HepG2 (cell line): ENCODE results near the gene RPL23. TPM values are rescaled to one million over a fixed set of nuclear protein-coding genes. Genes with fewer than 3 reads are reported as not detected.

ENCODE experiments used
- ARNT ChIP-seq: fragments of 450-650 bp; IDR thresholded peaks from 2 replicates; pipeline ENCODE4 v1.6.1; 2017
- ASH2L ChIP-seq: fragments of 300-600, 200-600 bp; sonication (generic); IDR thresholded peaks from 2 replicates; pipeline ENCODE4 v1.7.0; 2017; ENCODE audit warnings: low read depth, mild to moderate bottlenecking, moderate library complexity, mixed read lengths, low read length; ENCODE audit not compliant: insufficient read length
- CHD4 ChIP-seq: fragments of 200-600 bp; sonication (generic); IDR thresholded peaks from 2 replicates; pipeline ENCODE4 v1.7.0; 2017; ENCODE audit warnings: mild to moderate bottlenecking, low read length, borderline replicate concordance
- EHMT2 ChIP-seq: fragments of 200-600 bp; sonication (generic); IDR thresholded peaks from 2 replicates; pipeline ENCODE4 v1.7.0; 2017; ENCODE audit warnings: antibody characterized with exemption, low read depth, low read length, borderline replicate concordance
- HDAC6 ChIP-seq: fragments of 200-600 bp; sonication (generic); IDR thresholded peaks from 2 replicates; pipeline ENCODE4 v1.7.0; 2017; ENCODE audit warnings: mild to moderate bottlenecking, antibody characterized with exemption, low read length, low read depth
- KLF12 ChIP-seq: sonication (generic); formaldehyde crosslinking; IDR thresholded peaks from 2 replicates; pipeline ENCODE4 v1.4.0; 2020; ENCODE audit warnings: missing genetic modification reagents, borderline replicate concordance
- KMT2A ChIP-seq: sonication (generic); formaldehyde crosslinking; IDR thresholded peaks from 2 replicates; pipeline ENCODE4 v1.4.0; 2020; ENCODE audit warnings: missing genetic modification reagents
- LCORL ChIP-seq, 2 experiments: fragments of 450-650 bp in 1 of 2; sonication (generic) in 1 of 2; formaldehyde crosslinking in 1 of 2; IDR thresholded peaks; 2 replicates each; pipeline versions ENCODE4 v1.5.0 to v1.6.1; 2017 to 2020; ENCODE audit warnings: antibody characterized with exemption in 1 of 2, missing genetic modification reagents in 1 of 2
- MIXL1 ChIP-seq: IDR thresholded peaks from 2 replicates; pipeline ENCODE4 v1.6.1; 2016
- MXD4 ChIP-seq: IDR thresholded peaks from 2 replicates; pipeline ENCODE4 v1.6.1; 2016; ENCODE audit warnings: mild to moderate bottlenecking, missing biosample characterization, missing genetic modification reagents
- SMYD3 ChIP-seq: sonication (generic); formaldehyde crosslinking; IDR thresholded peaks from 2 replicates; pipeline ENCODE4 v1.8.1; 2023; ENCODE audit warnings: mild to moderate bottlenecking, missing genetic modification reagents
- SRF ChIP-seq: IDR thresholded peaks from 2 replicates; pipeline ENCODE4 v1.6.1; 2011; ENCODE audit warnings: mild to moderate bottlenecking, low read depth, low read length, moderate library complexity
- TCF12 ChIP-seq, 2 experiments: fragments of 450-650 bp in 1 of 2; sonication (generic) in 1 of 2; formaldehyde crosslinking in 1 of 2; IDR thresholded peaks; 2 replicates each; pipeline versions ENCODE4 v1.6.1 to v1.8.0; 2017 to 2022; ENCODE audit warnings: antibody characterized with exemption in 1 of 2, mild to moderate bottlenecking in 1 of 2, missing genetic modification reagents in 1 of 2, moderate library complexity in 1 of 2
- TEAD2 ChIP-seq: sonication (generic); formaldehyde crosslinking; IDR thresholded peaks from 2 replicates; pipeline ENCODE4 v1.9.0; 2021; ENCODE audit warnings: missing genetic modification reagents
- ZKSCAN1 ChIP-seq: fragments of 150-350 bp; IDR thresholded peaks from 2 replicates; pipeline ENCODE4 v1.6.1; 2014; ENCODE audit warnings: low read length
- ZKSCAN8 ChIP-seq: IDR thresholded peaks from 2 replicates; pipeline ENCODE4 v1.6.1; 2016; ENCODE audit warnings: borderline replicate concordance, missing genetic modification reagents, missing compliant biosample characterization
- ZNF672 ChIP-seq: sonication (generic); formaldehyde crosslinking; IDR thresholded peaks from 2 replicates; pipeline ENCODE4 v1.8.1; 2022; ENCODE audit warnings: missing genetic modification reagents
- ZNF746 ChIP-seq: sonication (generic); formaldehyde crosslinking; IDR thresholded peaks from 2 replicates; pipeline ENCODE4 v1.8.0; 2022; ENCODE audit warnings: mild to moderate bottlenecking, missing genetic modification reagents
- ZNF768 ChIP-seq: sonication (generic); formaldehyde crosslinking; IDR thresholded peaks from 2 replicates; pipeline ENCODE4 v1.4.0; 2020; ENCODE audit warnings: missing genetic modification reagents
- polyA plus RNA-seq, 8 experiments: library from polyadenylated mRNA; depleted of rRNA in 3 of 8; stranded (reverse) in 7 of 8; unstranded in 1 of 8; fragments of >200 nt; fragmentation: Illumina TruSeq in 4 of 8; extraction: Trizol in 4 of 8; gene quantifications; 2 replicates each; pipeline versions ENCODE4 v1.2.1 to v1.2.3, GENCODE V29; 2011 to 2016; ENCODE audit warnings: low read depth in 4 of 8, missing spikeins in 1 of 8, mixed read lengths in 1 of 8; ENCODE audit not compliant: insufficient read depth in 1 of 8
- total RNA-seq, 5 experiments: library from RNA; depleted of rRNA; stranded (reverse); fragments of >200 nt; fragmentation: Illumina TruSeq; extraction: Trizol; gene quantifications; 2 replicates each; pipeline ENCODE4 v1.2.3, GENCODE V29; 2016; ENCODE audit warnings: low read depth in 1 of 5
- TF ChIP-seq, protein P1 (sequence below): sonication (generic); formaldehyde crosslinking; IDR thresholded peaks from 2 replicates; pipeline ENCODE4 v1.8.0; 2022; ENCODE audit warnings: missing genetic modification reagents, mild to moderate bottlenecking, moderate library complexity, borderline replicate concordance
- TF ChIP-seq, protein P2 (sequence below): sonication (generic); formaldehyde crosslinking; IDR thresholded peaks from 2 replicates; pipeline ENCODE4 v1.4.0; 2020; ENCODE audit warnings: missing genetic modification reagents
- TF ChIP-seq, protein P3 (sequence below): sonication (generic); IDR thresholded peaks from 2 replicates; pipeline ENCODE4 v1.6.1; 2016; ENCODE audit warnings: low read depth, borderline replicate concordance
- TF ChIP-seq, protein P4 (sequence below): sonication (generic); formaldehyde crosslinking; IDR thresholded peaks from 2 replicates; pipeline ENCODE4 v1.4.0; 2020; ENCODE audit warnings: missing genetic modification reagents

Gene RPL23
- total and polyA plus RNA-seq, 2 of the 13 experiments (the other 11 are each of a cell fraction or from before 2014, with no cell fraction given), result 2,790 to 4,860 TPM

DNA sequence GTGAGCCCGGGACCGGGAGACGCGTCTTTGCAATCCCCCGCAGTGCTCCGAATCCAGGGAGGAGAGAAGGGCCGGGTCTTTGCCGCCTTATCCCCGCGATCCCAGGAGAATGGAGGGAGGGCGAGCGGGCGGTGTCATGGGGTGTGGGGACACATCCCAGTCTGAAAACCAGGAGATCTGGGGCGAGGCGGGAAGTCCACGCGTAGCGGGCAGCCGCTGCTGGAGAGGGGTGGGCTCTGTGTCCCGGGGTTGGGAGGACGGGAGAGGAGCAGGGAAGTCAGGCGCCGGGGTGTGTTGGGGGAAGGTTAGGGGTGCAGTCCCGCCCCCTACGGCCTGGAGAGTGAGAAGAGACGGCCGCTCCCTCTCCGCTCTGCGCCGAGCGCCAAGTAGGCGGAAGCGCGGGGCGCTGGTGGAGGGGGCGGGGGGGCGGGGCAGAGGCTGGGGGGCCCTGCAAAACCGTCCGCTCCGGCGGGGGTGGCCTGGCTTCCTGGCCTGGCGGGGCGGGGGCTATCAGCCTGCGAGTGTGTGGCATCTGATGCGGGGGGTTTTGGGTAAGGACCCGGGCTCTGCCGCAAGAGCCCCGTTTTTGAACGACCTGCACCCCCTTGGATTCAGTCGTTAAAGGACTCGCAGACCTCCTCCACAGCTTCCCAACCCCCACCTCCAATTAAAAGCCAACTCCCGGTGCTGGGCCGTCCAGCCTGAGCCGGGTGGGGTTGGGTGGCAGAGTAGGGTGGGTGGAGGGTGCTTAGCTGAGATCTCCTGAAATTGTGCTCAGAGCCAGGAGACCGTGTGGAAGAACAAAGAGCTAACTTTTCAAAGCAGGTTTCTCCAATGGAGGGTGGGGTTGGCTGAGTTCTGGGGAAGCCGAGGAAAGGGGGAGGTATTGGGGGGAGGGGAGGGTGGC lies 17.0 kb upstream of the RPL23 start (continued):
- TF ChIP-seq ZNF746 (CRISPR knock-in tag), result no peak
- TF ChIP-seq ASH2L, result no peak
- no peak for TF ChIP-seq KMT2A (CRISPR knock-in tag)
- TF ChIP-seq, protein P1, sequence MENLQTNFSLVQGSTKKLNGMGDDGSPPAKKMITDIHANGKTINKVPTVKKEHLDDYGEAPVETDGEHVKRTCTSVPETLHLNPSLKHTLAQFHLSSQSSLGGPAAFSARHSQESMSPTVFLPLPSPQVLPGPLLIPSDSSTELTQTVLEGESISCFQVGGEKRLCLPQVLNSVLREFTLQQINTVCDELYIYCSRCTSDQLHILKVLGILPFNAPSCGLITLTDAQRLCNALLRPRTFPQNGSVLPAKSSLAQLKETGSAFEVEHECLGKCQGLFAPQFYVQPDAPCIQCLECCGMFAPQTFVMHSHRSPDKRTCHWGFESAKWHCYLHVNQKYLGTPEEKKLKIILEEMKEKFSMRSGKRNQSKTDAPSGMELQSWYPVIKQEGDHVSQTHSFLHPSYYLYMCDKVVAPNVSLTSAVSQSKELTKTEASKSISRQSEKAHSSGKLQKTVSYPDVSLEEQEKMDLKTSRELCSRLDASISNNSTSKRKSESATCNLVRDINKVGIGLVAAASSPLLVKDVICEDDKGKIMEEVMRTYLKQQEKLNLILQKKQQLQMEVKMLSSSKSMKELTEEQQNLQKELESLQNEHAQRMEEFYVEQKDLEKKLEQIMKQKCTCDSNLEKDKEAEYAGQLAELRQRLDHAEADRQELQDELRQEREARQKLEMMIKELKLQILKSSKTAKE (CRISPR knock-in tag), result no peak
- no peak for TF ChIP-seq EHMT2
- TF ChIP-seq LCORL (IDR thresholded peaks at IDR 0.05), result no peak
- TF ChIP-seq LCORL (CRISPR knock-in tag; IDR thresholded peaks at IDR 0.05), result 0 out of 2 replicates have a peak, but pooled peaks have one; percentile 44
- no peak; the same call in 1 of the 2 replicates for TF ChIP-seq SMYD3
- TF ChIP-seq ZKSCAN8 (CRISPR knock-in tag), result no peak
- TF ChIP-seq CHD4, result no peak
- no peak for TF ChIP-seq TEAD2 (CRISPR knock-in tag)
- TF ChIP-seq TCF12 (IDR thresholded peaks at IDR 0.05), result no peak
- peak; percentile 79; the same call in 1 of the 2 replicates for TF ChIP-seq TCF12 (CRISPR knock-in tag; IDR thresholded peaks at IDR 0.05)
- no peak for TF ChIP-seq SRF
- TF ChIP-seq, protein P2, sequence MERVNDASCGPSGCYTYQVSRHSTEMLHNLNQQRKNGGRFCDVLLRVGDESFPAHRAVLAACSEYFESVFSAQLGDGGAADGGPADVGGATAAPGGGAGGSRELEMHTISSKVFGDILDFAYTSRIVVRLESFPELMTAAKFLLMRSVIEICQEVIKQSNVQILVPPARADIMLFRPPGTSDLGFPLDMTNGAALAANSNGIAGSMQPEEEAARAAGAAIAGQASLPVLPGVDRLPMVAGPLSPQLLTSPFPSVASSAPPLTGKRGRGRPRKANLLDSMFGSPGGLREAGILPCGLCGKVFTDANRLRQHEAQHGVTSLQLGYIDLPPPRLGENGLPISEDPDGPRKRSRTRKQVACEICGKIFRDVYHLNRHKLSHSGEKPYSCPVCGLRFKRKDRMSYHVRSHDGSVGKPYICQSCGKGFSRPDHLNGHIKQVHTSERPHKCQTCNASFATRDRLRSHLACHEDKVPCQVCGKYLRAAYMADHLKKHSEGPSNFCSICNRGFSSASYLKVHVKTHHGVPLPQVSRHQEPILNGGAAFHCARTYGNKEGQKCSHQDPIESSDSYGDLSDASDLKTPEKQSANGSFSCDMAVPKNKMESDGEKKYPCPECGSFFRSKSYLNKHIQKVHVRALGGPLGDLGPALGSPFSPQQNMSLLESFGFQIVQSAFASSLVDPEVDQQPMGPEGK (CRISPR knock-in tag), result peak; percentile 80; the same call in 1 of the 2 replicates
- TF ChIP-seq ZKSCAN1, result no peak
- TF ChIP-seq ARNT, result no peak
- TF ChIP-seq, protein P3, sequence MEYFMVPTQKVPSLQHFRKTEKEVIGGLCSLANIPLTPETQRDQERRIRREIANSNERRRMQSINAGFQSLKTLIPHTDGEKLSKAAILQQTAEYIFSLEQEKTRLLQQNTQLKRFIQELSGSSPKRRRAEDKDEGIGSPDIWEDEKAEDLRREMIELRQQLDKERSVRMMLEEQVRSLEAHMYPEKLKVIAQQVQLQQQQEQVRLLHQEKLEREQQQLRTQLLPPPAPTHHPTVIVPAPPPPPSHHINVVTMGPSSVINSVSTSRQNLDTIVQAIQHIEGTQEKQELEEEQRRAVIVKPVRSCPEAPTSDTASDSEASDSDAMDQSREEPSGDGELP, result no peak
- no peak for TF ChIP-seq HDAC6
- no peak for TF ChIP-seq KLF12 (CRISPR knock-in tag)
- TF ChIP-seq MIXL1 (CRISPR knock-in tag), result no peak
- TF ChIP-seq MXD4 (CRISPR knock-in tag), result no peak
- no peak for TF ChIP-seq ZNF672
- TF ChIP-seq, protein P4, sequence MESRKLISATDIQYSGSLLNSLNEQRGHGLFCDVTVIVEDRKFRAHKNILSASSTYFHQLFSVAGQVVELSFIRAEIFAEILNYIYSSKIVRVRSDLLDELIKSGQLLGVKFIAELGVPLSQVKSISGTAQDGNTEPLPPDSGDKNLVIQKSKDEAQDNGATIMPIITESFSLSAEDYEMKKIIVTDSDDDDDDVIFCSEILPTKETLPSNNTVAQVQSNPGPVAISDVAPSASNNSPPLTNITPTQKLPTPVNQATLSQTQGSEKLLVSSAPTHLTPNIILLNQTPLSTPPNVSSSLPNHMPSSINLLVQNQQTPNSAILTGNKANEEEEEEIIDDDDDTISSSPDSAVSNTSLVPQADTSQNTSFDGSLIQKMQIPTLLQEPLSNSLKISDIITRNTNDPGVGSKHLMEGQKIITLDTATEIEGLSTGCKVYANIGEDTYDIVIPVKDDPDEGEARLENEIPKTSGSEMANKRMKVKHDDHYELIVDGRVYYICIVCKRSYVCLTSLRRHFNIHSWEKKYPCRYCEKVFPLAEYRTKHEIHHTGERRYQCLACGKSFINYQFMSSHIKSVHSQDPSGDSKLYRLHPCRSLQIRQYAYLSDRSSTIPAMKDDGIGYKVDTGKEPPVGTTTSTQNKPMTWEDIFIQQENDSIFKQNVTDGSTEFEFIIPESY (CRISPR knock-in tag), result no peak
- no peak for TF ChIP-seq ZNF768 (CRISPR knock-in tag)
